HL-60/S4 treated with retinoic acid at 250 ng/mL for 4 days and 3 days (cell line): ENCODE results near the gene TMPO.
"Not testable (repeated sequence)": the region's sequence is repeated elsewhere in the genome, so short reads cannot be mapped to it uniquely, and the experiment has no call there.

Experiments
- in situ Hi-C: fragments of 300-500 bp; cut with MboI; formaldehyde crosslinking; loops from 2 replicates; pipeline ENCODE4 v1.7.0; 2022; ENCODE audit warnings: low sequenced_read_pairs

The TMPO gene

GRCh38 chr12:98515287-98516110, at the start of gene TMPO:
Gene TMPO, plus strand, starts transcription at chr12:98515590. Its CDS starts 278 bp downstream, at chr12:98515868.
- in situ Hi-C loops: no loop called here

DNA sequence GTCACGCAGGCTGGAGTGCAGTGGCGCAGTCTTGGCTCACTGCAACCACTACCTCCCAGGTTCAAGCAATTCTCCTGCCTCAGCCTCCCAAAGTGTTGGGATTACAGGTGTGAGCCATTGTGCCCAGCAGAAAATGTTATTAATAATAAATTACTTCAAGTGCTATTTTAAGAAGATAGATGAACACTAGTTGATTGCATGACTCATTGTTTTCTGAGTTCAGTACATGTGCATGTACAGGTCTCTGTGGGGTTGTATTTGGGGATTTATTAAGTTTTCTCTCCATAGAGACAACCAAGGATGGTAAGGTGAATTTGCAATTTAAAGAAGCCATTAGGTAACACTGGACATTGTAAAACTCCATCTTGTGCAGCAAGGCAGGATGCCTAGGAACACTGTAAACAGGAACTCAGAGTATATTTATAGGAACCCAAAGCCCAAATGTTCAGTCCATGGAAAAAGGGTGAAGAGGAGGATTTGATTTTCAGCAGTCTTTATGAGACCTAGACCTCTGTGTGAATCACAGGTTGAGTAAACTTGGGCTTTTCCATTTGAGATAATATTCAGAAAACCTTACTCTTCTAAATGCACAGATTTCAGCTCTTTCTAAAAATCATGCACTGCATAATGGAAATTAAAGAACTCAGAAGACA, 49.3 kb upstream of the TMPO start:
- in situ Hi-C loops: no loop called here

- in situ Hi-C loops: no loop called here
These were observed 48.6 kb upstream of the TMPO start for GRCh38 chr12:98466640-98467400.

DNA sequence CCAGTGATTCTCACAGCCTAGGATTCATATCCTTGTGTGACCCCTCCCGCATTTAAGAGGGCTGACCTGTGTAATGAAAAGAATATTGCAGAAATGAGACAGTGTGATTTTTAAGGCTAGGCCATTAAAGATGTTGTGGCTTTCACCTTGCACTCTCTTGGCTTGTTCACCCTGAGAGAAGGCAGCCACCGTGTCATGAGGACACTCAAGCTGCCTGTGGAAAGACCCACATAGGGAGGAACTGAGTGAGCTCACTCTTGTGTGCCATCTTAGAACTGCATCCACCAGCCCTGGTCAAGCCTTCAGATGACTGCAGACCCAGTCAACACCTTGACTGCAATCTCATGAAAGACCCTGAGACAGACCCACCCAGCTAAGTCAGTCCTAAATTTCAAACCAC, 46.3 kb upstream of the TMPO start:
- in situ Hi-C loops: no loop called here

GRCh38 chr12:98470469-98471082, 44.8 kb upstream of the TMPO start:
- in situ Hi-C loops: no loop called here

DNA sequence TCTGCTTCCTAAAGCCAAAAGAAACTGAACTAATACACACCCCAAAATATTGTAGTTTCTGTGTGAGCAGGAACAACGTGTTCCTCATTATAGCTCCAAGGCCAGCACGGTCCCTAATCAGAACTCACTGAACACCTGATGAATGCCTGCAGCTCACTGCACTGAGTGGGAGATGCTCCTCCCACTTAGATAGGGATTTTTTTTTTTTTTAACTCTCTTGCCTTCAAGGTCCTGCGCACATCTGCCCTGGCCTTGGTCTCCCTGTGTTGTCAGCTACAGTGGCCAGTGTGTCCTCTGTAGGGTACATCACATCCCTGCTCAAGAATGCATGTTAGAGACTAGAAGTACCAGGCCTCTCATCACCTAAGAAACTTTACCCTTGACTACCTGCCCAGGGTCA, 44.3 kb upstream of the TMPO start:
- in situ Hi-C loops: no loop called here

- in situ Hi-C loops: no loop called here
These were observed 39.9 kb upstream of the TMPO start for GRCh38 chr12:98475565-98475908.

- in situ Hi-C loops: no loop called here
These were observed 36.8 kb upstream of the TMPO start for GRCh38 chr12:98478606-98479005.

DNA sequence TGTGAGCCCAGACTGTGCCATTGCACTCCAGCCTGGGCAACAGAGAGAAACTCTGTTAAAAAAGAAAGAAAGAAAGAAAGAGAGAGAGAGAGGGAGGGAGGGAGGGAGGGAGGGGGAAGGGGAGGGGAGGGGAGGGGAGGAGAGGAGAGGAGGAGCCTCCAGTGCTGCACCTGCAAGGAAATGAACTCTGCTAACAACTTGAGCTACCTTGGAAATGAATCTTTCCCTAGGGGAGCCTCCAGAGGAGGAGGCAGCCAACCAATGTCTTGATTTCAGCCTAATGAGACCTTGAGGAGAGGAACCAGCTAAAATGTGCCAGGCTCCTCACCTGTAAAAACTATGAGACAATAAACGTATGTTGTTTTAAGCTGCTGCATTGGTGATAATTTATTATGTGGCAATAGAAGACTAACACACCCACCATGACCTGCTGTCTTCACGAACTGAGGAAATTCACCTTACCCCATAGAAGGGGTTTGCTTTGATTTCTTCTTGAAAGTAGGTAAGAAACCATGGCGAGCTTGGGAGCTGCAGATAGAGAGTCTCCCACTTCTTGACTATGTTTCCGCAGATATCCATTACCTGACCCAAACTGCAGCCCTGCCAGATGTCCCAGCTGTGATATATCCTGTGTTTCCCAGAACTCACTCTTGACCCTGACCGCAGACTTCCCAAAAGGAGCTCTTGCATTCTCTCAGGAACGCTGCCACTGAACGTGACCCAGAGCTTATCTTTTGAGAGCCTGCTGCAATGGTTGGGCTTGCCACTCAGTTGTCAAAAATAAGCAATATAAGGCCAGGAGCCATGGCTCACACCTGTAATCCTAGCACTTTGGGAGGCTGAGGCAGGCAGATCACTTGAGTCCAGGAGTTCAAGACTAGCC, 31.5 kb upstream of the TMPO start:
- in situ Hi-C loops: no loop called here

GRCh38 chr12:98485792-98486340, 29.5 kb upstream of the TMPO start:
- in situ Hi-C loops: no loop called here

- in situ Hi-C loops: not testable (repeated sequence)
These were observed 27.0 kb upstream of the TMPO start for GRCh38 chr12:98488416-98488815.

GRCh38 chr12:98489176-98489575, 26.2 kb upstream of the TMPO start:
- in situ Hi-C loops: no loop called here

GRCh38 chr12:98490501-98491453, 24.6 kb upstream of the TMPO start:
- in situ Hi-C loops: no loop called here

DNA sequence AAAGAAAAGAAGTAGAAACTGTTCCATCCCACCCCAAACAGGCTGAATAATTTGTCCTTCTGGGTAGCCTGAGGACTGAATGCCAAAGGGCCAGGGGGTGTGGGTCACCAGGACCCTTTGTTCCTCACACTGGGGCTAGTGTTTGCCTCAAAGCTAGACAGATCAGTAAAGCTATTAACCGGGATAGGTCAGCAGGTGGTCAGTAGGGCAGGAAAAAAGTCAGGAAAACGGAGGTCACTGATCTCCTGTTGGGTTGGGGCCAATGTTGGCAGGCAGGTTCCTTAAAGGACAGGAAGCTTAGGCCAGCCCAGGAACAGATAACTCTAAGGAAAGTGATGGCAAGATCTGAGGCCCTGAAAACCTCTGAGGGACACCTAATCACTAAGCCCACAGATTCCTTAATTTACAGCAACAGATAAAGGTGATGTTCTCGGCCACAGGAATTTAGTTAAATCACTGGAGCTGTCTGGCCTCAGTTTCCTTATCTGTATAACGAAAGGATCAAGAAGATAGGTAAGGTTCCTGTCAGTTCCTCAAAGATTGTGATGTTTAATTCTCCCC, 22.7 kb upstream of the TMPO start:
- in situ Hi-C loops: no loop called here

DNA sequence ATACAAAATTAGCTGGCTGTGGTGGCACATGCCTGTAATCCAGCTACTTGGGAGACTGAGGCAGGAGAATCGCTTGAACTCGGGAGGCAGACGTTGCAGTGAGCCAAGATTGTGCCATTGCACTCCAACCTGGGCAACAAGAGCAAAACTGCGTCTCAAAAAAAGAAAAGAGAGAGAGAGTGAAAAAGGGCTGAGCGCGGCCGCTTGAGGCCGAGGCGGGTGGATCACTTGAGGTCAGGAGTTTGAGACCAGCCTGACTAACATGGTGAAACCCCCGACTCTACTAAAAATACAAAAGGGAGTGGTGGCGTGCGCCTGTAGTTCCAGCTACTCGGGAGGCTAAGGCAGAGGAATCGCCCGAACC, 14.1 kb upstream of the TMPO start:
- in situ Hi-C loops: not testable (repeated sequence)

DNA sequence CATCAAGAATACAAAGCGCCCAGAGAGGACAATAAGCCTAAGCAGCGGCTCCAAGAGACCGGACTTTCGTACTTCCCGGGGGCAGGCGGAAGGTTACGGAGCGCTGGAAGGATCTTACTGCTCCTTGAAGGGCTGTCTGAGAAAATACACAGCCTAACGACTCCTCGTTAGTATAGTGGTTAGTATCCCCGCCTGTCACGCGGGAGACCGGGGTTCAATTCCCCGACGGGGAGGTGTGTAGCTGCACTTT, 12.1 kb upstream of the TMPO start:
- in situ Hi-C loops: no loop called here

- in situ Hi-C loops: no loop called here
These were observed 11.6 kb upstream of the TMPO start for GRCh38 chr12:98503592-98504367.

DNA sequence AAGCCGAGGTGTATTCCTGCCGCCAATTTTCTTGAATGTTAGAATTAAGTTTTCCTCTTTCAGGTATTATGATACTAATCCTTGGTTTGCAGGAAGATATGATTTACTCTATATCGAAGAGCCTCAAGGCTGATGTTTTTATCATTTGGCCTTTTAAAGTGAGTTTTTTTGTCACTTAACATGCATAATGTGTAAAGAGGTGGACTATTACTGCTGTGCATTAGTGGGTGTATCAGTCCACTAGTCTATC, 11.1 kb upstream of the TMPO start:
- in situ Hi-C loops: no loop called here

DNA sequence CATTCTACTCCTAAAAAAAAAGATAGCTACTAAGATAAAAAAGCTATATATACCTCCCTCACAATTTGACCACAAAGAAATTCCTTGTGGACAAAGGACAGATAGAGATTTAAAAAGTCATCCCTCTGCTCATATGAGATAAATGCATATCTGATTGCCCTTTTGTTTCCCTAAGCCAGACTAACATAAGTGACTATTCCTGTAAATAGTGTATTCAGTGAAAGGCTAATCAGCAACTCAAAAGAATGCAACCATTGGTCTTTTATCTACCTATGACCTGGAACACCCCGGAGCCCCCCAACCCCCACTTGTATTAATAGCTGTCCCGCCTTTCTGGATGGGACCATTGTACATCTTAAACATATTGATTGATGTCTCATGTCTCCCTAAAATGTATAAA, 6.3 kb upstream of the TMPO start:
- in situ Hi-C loops: no loop called here
